Common myeloid progenitor, CD34-positive (primary cell): ENCODE measurements around the gene PSMD6.

Source experiments
- CTCF ChIA-PET: fragments of 350-600 bp; sonication (Branson Sonifier 250); formaldehyde crosslinking; loops from one replicate; lab custom pipeline; 2021; ENCODE audit warnings: antibody characterized with exemption; lab: Charles Lee
- POLR2A ChIA-PET: fragments of 350-600 bp; sonication (Branson Sonifier 250); formaldehyde crosslinking; loops from one replicate; lab custom pipeline; 2021; ENCODE audit warnings: antibody characterized with exemption; lab: Charles Lee
- DNase-seq, 3 donors: peaks; one replicate each; pipeline versions ENCODE4 v3.0.0 to v3.0.0-alpha.2; 2013
- H3K27ac ChIP-seq, 2 experiments: 1 replicate in 1 of 2; 2 replicates in 1 of 2; pipeline ENCODE4 v1.7.0; 2013; ENCODE audit warnings: inconsistent platforms in 2 of 2, low read length in 2 of 2, mild to moderate bottlenecking in 2 of 2, low read depth in 1 of 2, moderate library complexity in 1 of 2; ENCODE audit not compliant: severe bottlenecking in 2 of 2, insufficient read depth in 1 of 2, poor library complexity in 1 of 2
- H3K27me3 ChIP-seq, 5 experiments: replicated peaks in 2 of 5; 1 replicate in 3 of 5; 2 replicates in 2 of 5; pipeline versions ENCODE4 v1.6.1 to v1.7.0; 2013; ENCODE audit warnings: low read length in 4 of 5, mild to moderate bottlenecking in 2 of 5, moderate library complexity in 2 of 5, inconsistent platforms in 1 of 5; ENCODE audit not compliant: insufficient read depth in 5 of 5, control insufficient read depth in 4 of 5
- H3K36me3 ChIP-seq, 4 experiments: 1 replicate in 2 of 4; 2 replicates in 2 of 4; pipeline versions ENCODE4 v1.6.1 to v1.7.0; 2013; ENCODE audit warnings: low read length in 3 of 4, control low read depth in 1 of 4, mild to moderate bottlenecking in 1 of 4; ENCODE audit not compliant: control insufficient read depth in 4 of 4, insufficient read depth in 4 of 4
- H3K4me1 ChIP-seq, 4 experiments: 1 replicate in 3 of 4; 2 replicates in 1 of 4; pipeline versions ENCODE4 v1.6.1 to v1.7.1; 2013; ENCODE audit warnings: low read length in 3 of 4, mild to moderate bottlenecking in 3 of 4, control low read depth in 1 of 4, inconsistent platforms in 1 of 4, moderate library complexity in 1 of 4; ENCODE audit not compliant: control insufficient read depth in 4 of 4, insufficient read depth in 4 of 4; ENCODE audit errors: control extremely low read depth in 1 of 4
- H3K4me3 ChIP-seq, 7 experiments: 1 replicate in 4 of 7; 2 replicates in 3 of 7; pipeline versions ENCODE4 v1.5.1 to v1.7.0; 2013; ENCODE audit warnings: mild to moderate bottlenecking in 7 of 7, low read length in 6 of 7, moderate library complexity in 6 of 7, inconsistent platforms in 2 of 7, low read depth in 2 of 7, control low read depth in 1 of 7; ENCODE audit not compliant: insufficient read depth in 4 of 7, control insufficient read depth in 1 of 7; ENCODE audit errors: extremely low read depth in 1 of 7
- H3K9me3 ChIP-seq, 5 experiments: 1 replicate in 4 of 5; 2 replicates in 1 of 5; pipeline versions ENCODE4 v1.6.1 to v1.7.1; 2013; ENCODE audit warnings: low read length in 4 of 5, mild to moderate bottlenecking in 2 of 5, inconsistent platforms in 1 of 5, low read depth in 1 of 5, moderate library complexity in 1 of 5; ENCODE audit not compliant: control insufficient read depth in 4 of 5, insufficient read depth in 2 of 5; ENCODE audit errors: control extremely low read depth in 1 of 5
- WGBS: methylation state at CpG from one replicate; pipeline ENCODE4 v1.1.5; 2013; ENCODE audit not compliant: insufficient coverage; 5-methylcytosine and 5-hydroxymethylcytosine counted together

PSMD6 gene

DNA sequence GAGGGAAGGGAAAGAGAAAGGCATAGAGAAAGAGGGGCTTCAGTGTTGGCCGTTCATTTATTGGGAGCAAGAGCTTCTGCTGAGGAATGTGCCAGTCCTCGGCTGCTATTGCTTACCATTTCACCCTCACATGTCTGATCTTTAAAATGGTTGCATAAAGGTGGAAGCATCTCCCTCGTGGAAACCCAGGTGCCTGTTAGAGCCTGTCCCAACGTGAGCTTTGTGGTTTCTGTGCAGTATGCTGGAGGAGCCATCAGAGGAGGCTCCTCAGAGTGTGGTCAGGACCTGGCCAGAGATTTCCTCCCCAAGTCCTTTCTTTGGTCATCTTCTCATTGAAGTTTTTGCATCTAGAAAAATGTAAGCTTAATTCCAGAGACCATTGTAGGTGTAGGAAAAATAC lies 34.4 kb downstream of the PSMD6 start:
- CTCF ChIA-PET, result interaction anchor here (1.0 to 12.7 kb wide), 7 partner anchors 9 to 73 kb away, joined by 3 to 202 read pairs (median 4); no protein-coding TSS in a partner anchor
- Histone ChIP-seq H3K9me3 (no peaks in the 10 kb centered on the region), H3K4me3 (no peak overlapping the region), H3K27me3 (no peaks in the 10 kb centered on the region), H3K27ac (no peak overlapping the region), H3K36me3 (peaks cover 32 to 96% (median 77%) of the 10 kb centered on the region in 4 experiments), H3K4me1 (no peaks in the 10 kb centered on the region)
- POLR2A ChIA-PET, result no interaction called here
- DNase-seq, result no peak
- 74% methylated on average over 2 of the region's 4 CpGs for WGBS

DNA sequence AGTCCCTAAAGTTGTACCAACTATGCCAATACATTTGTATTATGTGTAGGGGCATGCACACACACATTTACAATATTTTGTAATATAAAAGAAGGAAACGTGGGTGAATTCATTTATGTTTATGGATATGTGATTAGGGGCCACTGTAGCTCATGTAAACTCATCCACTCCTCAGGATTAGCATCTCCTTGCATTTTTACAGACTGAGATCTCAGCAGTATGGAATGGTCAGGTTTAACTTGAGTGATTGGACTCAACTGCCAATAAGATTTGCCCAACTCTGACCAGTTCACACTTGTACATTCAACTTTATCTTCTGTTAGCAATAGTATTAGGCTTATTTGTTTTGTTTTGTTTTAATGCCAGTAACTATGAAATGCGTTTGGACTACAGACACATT lies 36.5 kb downstream of the PSMD6 start:
- Histone ChIP-seq H3K4me1 (peaks cover 0 to 6% (median 2%) of the 10 kb centered on the region in 4 experiments), H3K9me3 (no peaks in the 10 kb centered on the region), H3K27ac (no peak overlapping the region), H3K36me3 (peaks cover 29 to 97% (median 75%) of the 10 kb centered on the region in 4 experiments), H3K4me3 (no peak overlapping the region), H3K27me3 (no peaks in the 10 kb centered on the region)
- CTCF ChIA-PET, result interaction anchor here (1.5 to 17.2 kb wide), 3 partner anchors 8 to 23 kb away, joined by 3 to 257 read pairs (median 177); no protein-coding TSS in a partner anchor
- WGBS, result no CpG with 5 or more reads among the region's 2 CpGs
- no peak for DNase-seq
- POLR2A ChIA-PET, result no interaction called here

DNA sequence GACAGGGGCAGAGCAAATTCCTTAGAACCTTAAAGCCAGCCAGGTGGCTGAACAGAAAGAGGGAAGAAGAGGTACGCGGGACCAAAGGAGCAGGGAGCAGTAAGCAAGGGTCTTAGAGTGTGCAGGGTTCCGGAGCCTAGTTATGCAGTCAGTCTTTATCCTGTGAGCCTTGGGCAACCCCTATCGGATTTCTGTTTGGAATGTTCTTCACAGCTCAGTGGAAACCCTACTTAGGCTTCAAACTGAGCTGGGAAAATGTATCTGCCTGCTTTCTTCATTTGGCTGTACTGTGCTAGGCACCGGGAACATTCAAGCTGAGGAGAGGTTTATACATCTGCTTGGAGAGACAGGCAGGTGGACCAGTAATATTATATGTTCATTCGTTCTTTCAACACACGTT lies 37.1 kb downstream of the PSMD6 start:
- Histone ChIP-seq H3K27me3 (no peaks in the 10 kb centered on the region), H3K4me3 (no peak overlapping the region), H3K9me3 (no peaks in the 10 kb centered on the region), H3K4me1 (peaks cover 0 to 9% (median 3%) of the 10 kb centered on the region in 4 experiments), H3K27ac (peak overlapping the region in 1 of 2 experiments; percentile 2), H3K36me3 (peaks cover 28 to 97% (median 73%) of the 10 kb centered on the region in 4 experiments)
- ChIA-PET POLR2A (no interaction called here), CTCF (interaction anchor here (1.5 to 17.2 kb wide), 4 partner anchors 5 to 23 kb away, joined by 3 to 257 read pairs (median 177); no protein-coding TSS in a partner anchor)
- DNase-seq, result no peak
- WGBS, result 97% methylated on average over 3 of the region's 7 CpGs

DNA sequence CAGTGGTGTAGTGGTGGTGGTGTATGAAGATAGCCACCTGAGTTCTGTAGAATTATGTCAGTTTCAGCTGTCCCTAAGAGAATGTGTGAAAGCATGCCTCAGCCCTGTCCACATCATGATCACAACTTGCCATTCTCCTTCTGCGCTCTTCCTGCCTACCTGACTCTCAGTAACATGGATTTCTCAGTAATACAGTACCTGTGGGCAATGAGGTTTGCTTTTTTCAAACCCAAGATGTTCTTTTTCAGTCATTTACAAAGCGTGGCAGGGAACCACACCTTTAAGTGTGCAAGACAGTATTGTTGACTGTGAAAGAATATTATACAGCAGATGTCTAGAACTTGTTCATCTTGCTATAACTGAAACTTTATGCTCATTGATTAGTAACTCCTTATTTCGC lies 38.9 kb downstream of the PSMD6 start:
- Histone ChIP-seq H3K27ac (no peak overlapping the region), H3K27me3 (no peaks in the 10 kb centered on the region), H3K9me3 (no peaks in the 10 kb centered on the region), H3K4me3 (no peak overlapping the region), H3K4me1 (peaks cover 0 to 11% (median 6%) of the 10 kb centered on the region in 4 experiments), H3K36me3 (peaks cover 31 to 93% (median 67%) of the 10 kb centered on the region in 4 experiments)
- 100% methylated on average over 1 of the region's 3 CpGs for WGBS
- CTCF ChIA-PET, result interaction anchor here (1.2 to 17.2 kb wide), 4 partner anchors 6 to 23 kb away, joined by 3 to 257 read pairs (median 96); no protein-coding TSS in a partner anchor
- POLR2A ChIA-PET, result no interaction called here
- no peak for DNase-seq

DNA sequence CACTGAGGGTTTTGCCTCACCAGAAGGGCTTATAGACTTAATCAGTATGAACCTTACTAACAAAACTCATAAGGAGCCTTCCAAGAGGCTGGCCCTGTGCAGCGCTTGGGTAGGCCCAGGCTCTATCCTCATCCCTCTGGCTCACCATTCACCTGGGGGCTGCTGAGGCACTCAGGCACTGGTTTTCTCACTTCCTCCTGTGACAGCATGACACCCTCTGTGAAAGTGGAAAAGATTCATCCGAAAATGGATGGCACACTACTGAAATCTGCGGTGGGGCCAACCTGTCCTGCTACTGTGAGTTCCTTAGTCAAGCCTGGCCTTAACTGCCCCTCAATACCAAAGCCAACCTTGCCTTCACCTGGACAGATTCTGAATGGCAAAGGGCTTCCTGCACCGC lies 41.3 kb downstream of the PSMD6 start:
- CTCF ChIA-PET, result interaction anchor here (3.5 to 17.2 kb wide), 3 partner anchors 9 to 18 kb away, joined by 16 to 257 read pairs (median 177); no protein-coding TSS in a partner anchor
- Histone ChIP-seq H3K27ac (no peak overlapping the region), H3K36me3 (peaks cover 21 to 69% (median 45%) of the 10 kb centered on the region in 4 experiments), H3K4me1 (peaks cover 4 to 31% (median 22%) of the 10 kb centered on the region in 4 experiments), H3K27me3 (no peaks in the 10 kb centered on the region), H3K4me3 (no peak overlapping the region), H3K9me3 (no peaks in the 10 kb centered on the region)
- POLR2A ChIA-PET, result interaction anchor here (0.6 kb wide), 1 partner anchor 26 kb away, joined by 4 read pairs; no protein-coding TSS in a partner anchor
- WGBS, result 93% methylated on average over 3 of the region's 4 CpGs
- DNase-seq, result no peak

DNA sequence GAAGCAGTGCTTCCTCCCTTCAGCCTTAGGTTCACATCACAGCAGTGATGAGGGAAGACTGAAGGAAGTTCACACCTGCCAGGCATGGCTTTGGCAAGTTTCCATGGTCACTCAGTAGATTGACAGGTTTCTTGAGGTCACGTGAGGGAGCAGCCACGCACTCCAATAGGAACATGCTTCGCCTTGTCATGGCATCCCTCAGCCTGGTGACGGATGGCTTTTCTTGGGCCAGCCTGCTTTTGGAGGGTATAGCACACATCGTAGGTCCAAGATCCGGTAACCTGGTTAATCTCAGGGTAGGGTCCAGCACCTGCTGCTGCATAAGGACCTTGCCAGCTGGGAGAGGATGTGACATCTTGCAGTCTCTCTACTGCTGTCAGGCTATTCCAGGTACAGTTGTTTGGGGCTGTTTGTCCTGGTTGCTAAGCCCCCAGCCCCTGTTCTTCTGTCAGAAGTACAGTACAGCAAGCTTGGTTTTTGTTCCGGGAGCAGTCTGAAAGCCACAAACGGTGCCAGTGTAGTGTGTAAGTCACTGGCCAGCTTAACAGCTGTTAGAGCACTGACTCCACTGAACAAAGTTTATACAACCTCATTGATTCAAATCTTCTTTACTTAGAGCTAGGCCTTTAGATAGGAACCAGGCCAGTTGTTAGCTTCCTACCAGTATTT lies 42.3 kb downstream of the PSMD6 start:
- 98% methylated on average over 8 of the region's 8 CpGs for WGBS
- H3K4me3 ChIP-seq, result no peak overlapping the region
- DNase-seq, result peak in 1 of 3 donors; percentile 38
- no peak overlapping the region for H3K27ac ChIP-seq
- H3K9me3 ChIP-seq, result no peaks in the 10 kb centered on the region
- ChIA-PET CTCF (interaction anchor here (0.9 to 17.2 kb wide), 4 partner anchors 8 to 28 kb away, joined by 3 to 257 read pairs (median 96); no protein-coding TSS in a partner anchor), POLR2A (no interaction called here)
- peaks cover 10 to 41% (median 28%) of the 10 kb centered on the region in 4 experiments for H3K4me1 ChIP-seq
- H3K27me3 ChIP-seq, result no peaks in the 10 kb centered on the region
- H3K36me3 ChIP-seq, result peaks cover 18 to 59% (median 40%) of the 10 kb centered on the region in 4 experiments

DNA sequence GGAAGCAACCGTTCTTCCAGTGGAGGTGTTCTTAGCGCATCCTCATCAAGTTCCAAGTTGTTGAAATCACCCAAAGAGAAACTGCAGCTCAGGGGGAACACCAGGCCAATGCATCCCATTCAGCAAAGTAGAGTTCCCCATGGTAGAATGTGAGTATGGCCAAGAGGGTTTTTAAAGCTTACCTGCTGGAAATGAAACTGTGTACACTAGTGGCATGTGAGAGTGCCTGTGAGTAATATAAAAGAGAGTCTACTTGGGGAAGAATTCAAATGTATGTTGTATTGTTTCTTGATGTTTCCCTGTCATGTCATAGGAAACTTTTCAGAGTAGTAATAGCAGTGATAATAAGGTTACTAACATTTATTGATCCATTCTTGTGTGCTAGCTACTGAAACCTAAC lies 43.3 kb downstream of the PSMD6 start:
- no peak for DNase-seq
- no peaks in the 10 kb centered on the region for H3K9me3 ChIP-seq
- H3K4me3 ChIP-seq, result no peak overlapping the region
- 100% methylated on average over 2 of the region's 2 CpGs for WGBS
- no peaks in the 10 kb centered on the region for H3K27me3 ChIP-seq
- ChIA-PET CTCF (interaction anchor here (0.9 to 17.2 kb wide), 3 partner anchors 11 to 29 kb away, joined by 3 to 257 read pairs (median 177); no protein-coding TSS in a partner anchor), POLR2A (no interaction called here)
- H3K36me3 ChIP-seq, result peaks cover 12 to 50% (median 35%) of the 10 kb centered on the region in 4 experiments
- no peak overlapping the region for H3K27ac ChIP-seq
- H3K4me1 ChIP-seq, result peaks cover 10 to 49% (median 34%) of the 10 kb centered on the region in 4 experiments
